Measurements from ENCODE around the gene STAB2.

The STAB2 gene

GRCh38 chr12:103748002-103748401, 160.9 kb downstream of the STAB2 start:
- no peaks in the 10 kb centered on the region for H3K9me2 ChIP-seq (replicated peaks; ENCODE audit: insufficient read depth, low read length)
- no peaks in the 10 kb centered on the region for H3K36me3 ChIP-seq (ENCODE audit: low read length)
- H3K4me3 ChIP-seq (ENCODE audit: insufficient read depth, low read length, poor library complexity, severe bottlenecking), result no peak overlapping the region
- H3K9ac ChIP-seq (ENCODE audit: low read length), result no peak overlapping the region
- H3K27me3 ChIP-seq (ENCODE audit: low read length), result no peaks in the 10 kb centered on the region
- H3K4me2 ChIP-seq (ENCODE audit: low read depth, low read length, poor library complexity, severe bottlenecking), result no peak overlapping the region
- H4K20me1 ChIP-seq (ENCODE audit: low read depth, low read length), result no peaks in the 10 kb centered on the region
- no peak overlapping the region for H3K27ac ChIP-seq (ENCODE audit: low read depth, low read length)
- no peaks in the 10 kb centered on the region for H3K9me3 ChIP-seq (ENCODE audit: insufficient read depth, low read length)
- H3F3A ChIP-seq (ENCODE audit: insufficient read depth), result no peaks in the 10 kb centered on the region
- H3K79me2 ChIP-seq (ENCODE audit: insufficient read depth, low read length), result no peaks in the 10 kb centered on the region
- H2AFZ ChIP-seq (ENCODE audit: low read depth, low read length, severe bottlenecking), result no peak overlapping the region
- TF ChIP-seq EZH2phosphoT487 (conservative IDR thresholded peaks at IDR 0.05; ENCODE audit: low read length) (no peak), CTCF (IDR thresholded peaks at IDR 0.05; ENCODE audit: insufficient read depth, low read length, poor library complexity, severe bottlenecking) (no peak)

- Histone ChIP-seq H3K9me3 (ENCODE audit: insufficient read depth, low read length) (no peaks in the 10 kb centered on the region), H2AFZ (ENCODE audit: low read depth, low read length, severe bottlenecking) (no peak overlapping the region), H3K9me2 (replicated peaks; ENCODE audit: insufficient read depth, low read length) (no peaks in the 10 kb centered on the region), H3K9ac (ENCODE audit: low read length) (no peak overlapping the region), H3K36me3 (ENCODE audit: low read length) (no peaks in the 10 kb centered on the region), H3K4me3 (ENCODE audit: insufficient read depth, low read length, poor library complexity, severe bottlenecking) (no peak overlapping the region), H4K20me1 (ENCODE audit: low read depth, low read length) (no peaks in the 10 kb centered on the region), H3K27me3 (ENCODE audit: low read length) (no peaks in the 10 kb centered on the region), H3K4me2 (ENCODE audit: low read depth, low read length, poor library complexity, severe bottlenecking) (no peak overlapping the region), H3K79me2 (ENCODE audit: insufficient read depth, low read length) (no peaks in the 10 kb centered on the region), H3F3A (ENCODE audit: insufficient read depth) (no peaks in the 10 kb centered on the region), H3K27ac (ENCODE audit: low read depth, low read length) (no peak overlapping the region)
- no peak for TF ChIP-seq EZH2phosphoT487 (conservative IDR thresholded peaks at IDR 0.05; ENCODE audit: low read length)
- no peak for TF ChIP-seq CTCF (IDR thresholded peaks at IDR 0.05; ENCODE audit: insufficient read depth, low read length, poor library complexity, severe bottlenecking)
Measured at GRCh38 chr12:103748875-103749274, 161.8 kb downstream of the STAB2 start.

- Histone ChIP-seq H3K4me2 (ENCODE audit: low read depth, low read length, poor library complexity, severe bottlenecking) (no peak overlapping the region), H3K9me3 (ENCODE audit: insufficient read depth, low read length) (no peaks in the 10 kb centered on the region), H3K79me2 (ENCODE audit: insufficient read depth, low read length) (no peaks in the 10 kb centered on the region), H3K27me3 (ENCODE audit: low read length) (no peaks in the 10 kb centered on the region), H2AFZ (ENCODE audit: low read depth, low read length, severe bottlenecking) (no peak overlapping the region), H3K9me2 (replicated peaks; ENCODE audit: insufficient read depth, low read length) (no peaks in the 10 kb centered on the region), H3K4me3 (ENCODE audit: insufficient read depth, low read length, poor library complexity, severe bottlenecking) (no peak overlapping the region), H3K9ac (ENCODE audit: low read length) (no peak overlapping the region), H4K20me1 (ENCODE audit: low read depth, low read length) (no peaks in the 10 kb centered on the region), H3K27ac (ENCODE audit: low read depth, low read length) (no peak overlapping the region), H3K36me3 (ENCODE audit: low read length) (no peaks in the 10 kb centered on the region), H3F3A (ENCODE audit: insufficient read depth) (no peaks in the 10 kb centered on the region)
- no peak for TF ChIP-seq EZH2phosphoT487 (conservative IDR thresholded peaks at IDR 0.05; ENCODE audit: low read length)
- TF ChIP-seq CTCF (IDR thresholded peaks at IDR 0.05; ENCODE audit: insufficient read depth, low read length, poor library complexity, severe bottlenecking), result no peak
Measured at GRCh38 chr12:103751171-103751570, 164.1 kb downstream of the STAB2 start.

Data from SU-DHL-6 (cell line).